HepG2 (cell line): ENCODE measurements around the gene GH2. TPM values are rescaled to one million over a fixed set of nuclear protein-coding genes. Genes with fewer than 3 reads are reported as not detected.
"Not testable (repeated sequence)": the region's sequence is repeated elsewhere in the genome, so short reads cannot be mapped to it uniquely, and the experiment has no call there.

ENCODE experiments used
- ATAC-seq: fragments of 200-7000 bp; cut with Tn5 transposase; 3 replicates; pipeline ENCODE4 v1.9.1; 2020; ENCODE audit warnings: mild to moderate bottlenecking, moderate library complexity
- BruUV-seq: library from RNA; stranded (reverse); fragments of 400-500 nt; replicated peaks from 2 replicates; lab custom pipeline; 2021; lab: Mats Ljungman, UMichigan
- CTCF ChIA-PET: fragments of 300-600 bp; formaldehyde crosslinking; extraction: SDS; loops from one replicate; lab custom pipeline; 2021; ENCODE audit warnings: low total read pairs, inconsistent platforms, low intra/inter-chr PET ratio; lab: Yijun Ruan, JAX
- POLR2A ChIA-PET: fragments of 350-600 bp; sonication (Branson Sonifier 250); formaldehyde crosslinking; loops from one replicate; lab custom pipeline; 2020; ENCODE audit warnings: antibody characterized with exemption, inconsistent platforms; lab: Yijun Ruan, JAX
- DNase-seq: peaks from one replicate; pipeline ENCODE4 v3.0.0-alpha.2; 2015; ENCODE audit warnings: low spot score
- FAIRE-seq: peaks from 3 replicates; lab custom pipeline; 2011; peaks lifted over from hg19 to GRCh38; lab: Jason Lieb, UNC
- H2AFZ ChIP-seq: one replicate; pipeline ENCODE4 v1.6.1; 2011; ENCODE audit warnings: low read length, inconsistent platforms
- H3K27ac ChIP-seq: fragments of 300-600 bp; 3 replicates; pipeline ENCODE4 v1.8.0; 2011; ENCODE audit warnings: mixed run types, mild to moderate bottlenecking, mixed read lengths, low read length, inconsistent platforms; ENCODE audit not compliant: insufficient read depth; ENCODE audit errors: extremely low read length
- H3K27me3 ChIP-seq, 2 experiments: fragments of 200-600 bp in 1 of 2; 2 replicates in 1 of 2; 3 replicates in 1 of 2; pipeline versions ENCODE4 v1.6.0 to v1.8.0; 2011; ENCODE audit warnings: low read length in 2 of 2, mild to moderate bottlenecking in 2 of 2, moderate library complexity in 2 of 2, inconsistent platforms in 1 of 2; ENCODE audit not compliant: insufficient read depth in 2 of 2, control insufficient read depth in 1 of 2
- H3K36me3 ChIP-seq, 2 experiments: fragments of 200-600 bp in 1 of 2; replicated peaks in 1 of 2; 2 replicates in 1 of 2; 3 replicates in 1 of 2; pipeline versions ENCODE4 v1.5.1 to v1.8.0; 2011; ENCODE audit warnings: low read length in 2 of 2, inconsistent platforms in 1 of 2; ENCODE audit not compliant: insufficient read depth in 2 of 2, control insufficient read depth in 1 of 2
- H3K4me1 ChIP-seq: 2 replicates; pipeline ENCODE4 v1.5.1; 2012; ENCODE audit warnings: low read length, inconsistent platforms; ENCODE audit not compliant: insufficient read depth
- H3K4me2 ChIP-seq: 2 replicates; pipeline ENCODE4 v1.6.0; 2011; ENCODE audit warnings: low read depth, low read length, inconsistent platforms
- H3K4me3 ChIP-seq, 3 experiments: fragments of 200-600 bp in 1 of 3; sonication (generic), shearing (Covaris generic) in 1 of 3; replicated peaks in 1 of 3; 2 replicates each; pipeline ENCODE4 v1.5.1; 2011 to 2016; ENCODE audit warnings: low read length in 3 of 3, inconsistent platforms in 2 of 3, low read depth in 2 of 3, mild to moderate bottlenecking in 2 of 3, control low read depth in 1 of 3, mixed read lengths in 1 of 3; ENCODE audit not compliant: insufficient read depth in 1 of 3
- H3K79me2 ChIP-seq: one replicate; pipeline ENCODE4 v1.6.1; 2011; ENCODE audit warnings: low read length, inconsistent platforms; ENCODE audit not compliant: insufficient read depth
- H3K9ac ChIP-seq: 2 replicates; pipeline ENCODE4 v1.6.0; 2011; ENCODE audit warnings: mild to moderate bottlenecking, low read depth, low read length, inconsistent platforms; ENCODE audit not compliant: insufficient read depth
- H3K9me3 ChIP-seq: 2 replicates; pipeline ENCODE4 v1.5.1; 2012; ENCODE audit warnings: mild to moderate bottlenecking, low read length
- H4K20me1 ChIP-seq: 2 replicates; pipeline ENCODE4 v1.6.0; 2011; ENCODE audit warnings: inconsistent platforms, mild to moderate bottlenecking, low read length, moderate library complexity; ENCODE audit not compliant: insufficient read depth
- STAG1 ChIP-seq: sonication (generic); formaldehyde crosslinking; IDR thresholded peaks from 2 replicates; pipeline ENCODE4 v1.4.0; 2020; ENCODE audit warnings: missing genetic modification reagents
- WGBS: methylation state at CpG from one replicate; pipeline ENCODE4 v1.1.6; 2017; ENCODE audit warnings: low lambda C conversion rate; 5-methylcytosine and 5-hydroxymethylcytosine counted together
- in situ Hi-C: cut with HindIII; loops from 2 replicates; pipeline ENCODE4 v1.10.0; 2017; ENCODE audit warnings: low pct_unique_long_range_greater_than_20kb; ENCODE audit not compliant: extremely low pct_ligation_motif_present
- intact Hi-C: fragments of 100-400 bp; cut with micrococcal nuclease; formaldehyde crosslinking; loops from one replicate; pipeline ENCODE4 v1.10.0; 2022; ENCODE audit not compliant: unreplicated experiment
- polyA plus RNA-seq, 8 experiments: library from polyadenylated mRNA; depleted of rRNA in 3 of 8; stranded (reverse) in 7 of 8; unstranded in 1 of 8; fragments of >200 nt; fragmentation: Illumina TruSeq in 4 of 8; extraction: Trizol in 4 of 8; gene quantifications; 2 replicates each; pipeline versions ENCODE4 v1.2.1 to v1.2.3, GENCODE V29; 2011 to 2016; ENCODE audit warnings: low read depth in 4 of 8, missing spikeins in 1 of 8, mixed read lengths in 1 of 8; ENCODE audit not compliant: insufficient read depth in 1 of 8
- total RNA-seq, 5 experiments: library from RNA; depleted of rRNA; stranded (reverse); fragments of >200 nt; fragmentation: Illumina TruSeq; extraction: Trizol; gene quantifications; 2 replicates each; pipeline ENCODE4 v1.2.3, GENCODE V29; 2016; ENCODE audit warnings: low read depth in 1 of 5
- TF ChIP-seq, protein P1 (sequence below): sonication (generic); formaldehyde crosslinking; IDR thresholded peaks from 2 replicates; pipeline ENCODE4 v1.5.0; 2020; ENCODE audit warnings: mild to moderate bottlenecking, missing genetic modification reagents, moderate library complexity

Gene GH2
- total and polyA plus RNA-seq, 2 of the 13 experiments (the other 11 are each of a cell fraction or from before 2014, with no cell fraction given) = not detected

- DNase-seq, H3K79me2 ChIP-seq, H3K36me3 ChIP-seq, BruUV-seq, H3K9ac ChIP-seq, H3K27me3 ChIP-seq, H3K27ac ChIP-seq, H4K20me1 ChIP-seq, H3K4me3 ChIP-seq, intact Hi-C loops, POLR2A ChIA-PET, H3K9me3 ChIP-seq, H3K4me1 ChIP-seq, H3K4me2 ChIP-seq, in situ Hi-C loops, H2AFZ ChIP-seq, CTCF ChIA-PET, ATAC-seq: not testable (repeated sequence)
- peak; percentile 80 for FAIRE-seq
- WGBS = 25% methylated on average over 4 of the region's 5 CpGs
- TF ChIP-seq STAG1 = peak; percentile 31
- TF ChIP-seq, protein P1, sequence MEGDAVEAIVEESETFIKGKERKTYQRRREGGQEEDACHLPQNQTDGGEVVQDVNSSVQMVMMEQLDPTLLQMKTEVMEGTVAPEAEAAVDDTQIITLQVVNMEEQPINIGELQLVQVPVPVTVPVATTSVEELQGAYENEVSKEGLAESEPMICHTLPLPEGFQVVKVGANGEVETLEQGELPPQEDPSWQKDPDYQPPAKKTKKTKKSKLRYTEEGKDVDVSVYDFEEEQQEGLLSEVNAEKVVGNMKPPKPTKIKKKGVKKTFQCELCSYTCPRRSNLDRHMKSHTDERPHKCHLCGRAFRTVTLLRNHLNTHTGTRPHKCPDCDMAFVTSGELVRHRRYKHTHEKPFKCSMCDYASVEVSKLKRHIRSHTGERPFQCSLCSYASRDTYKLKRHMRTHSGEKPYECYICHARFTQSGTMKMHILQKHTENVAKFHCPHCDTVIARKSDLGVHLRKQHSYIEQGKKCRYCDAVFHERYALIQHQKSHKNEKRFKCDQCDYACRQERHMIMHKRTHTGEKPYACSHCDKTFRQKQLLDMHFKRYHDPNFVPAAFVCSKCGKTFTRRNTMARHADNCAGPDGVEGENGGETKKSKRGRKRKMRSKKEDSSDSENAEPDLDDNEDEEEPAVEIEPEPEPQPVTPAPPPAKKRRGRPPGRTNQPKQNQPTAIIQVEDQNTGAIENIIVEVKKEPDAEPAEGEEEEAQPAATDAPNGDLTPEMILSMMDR (CRISPR knock-in tag) = peak; percentile 47
Measured at GRCh38 chr17:63903787-63904201, 22.1 kb upstream of the GH2 start.

DNA sequence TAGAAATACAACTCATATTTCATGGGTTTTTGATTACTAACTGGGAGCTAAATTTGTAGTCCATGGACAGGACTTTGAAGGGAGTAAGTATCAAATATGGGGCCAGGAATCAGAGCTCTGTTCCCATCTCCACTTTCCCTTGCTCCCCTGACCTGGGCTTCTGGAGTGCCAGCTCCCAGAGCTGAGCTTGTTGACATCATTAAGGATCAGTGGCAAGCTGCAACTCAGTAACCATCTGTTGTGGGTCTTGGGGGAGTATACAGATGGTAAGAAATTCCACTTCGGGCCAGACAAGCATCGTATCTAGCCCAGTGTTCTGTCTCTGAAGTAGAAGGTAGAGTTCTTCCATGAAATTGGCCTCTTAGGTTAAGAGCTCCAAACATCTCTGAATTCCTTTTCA, 20.2 kb upstream of the GH2 start:
- ATAC-seq, H3K27me3 ChIP-seq, in situ Hi-C loops, H3K27ac ChIP-seq, H3K4me2 ChIP-seq, H3K4me1 ChIP-seq, H4K20me1 ChIP-seq, H3K79me2 ChIP-seq, H3K9ac ChIP-seq, CTCF ChIA-PET, POLR2A ChIA-PET, DNase-seq, H3K9me3 ChIP-seq, FAIRE-seq, intact Hi-C loops, H3K4me3 ChIP-seq, H3K36me3 ChIP-seq, BruUV-seq, H2AFZ ChIP-seq: not testable (repeated sequence)
- 10% methylated on average over 2 of the region's 2 CpGs for WGBS

DNA sequence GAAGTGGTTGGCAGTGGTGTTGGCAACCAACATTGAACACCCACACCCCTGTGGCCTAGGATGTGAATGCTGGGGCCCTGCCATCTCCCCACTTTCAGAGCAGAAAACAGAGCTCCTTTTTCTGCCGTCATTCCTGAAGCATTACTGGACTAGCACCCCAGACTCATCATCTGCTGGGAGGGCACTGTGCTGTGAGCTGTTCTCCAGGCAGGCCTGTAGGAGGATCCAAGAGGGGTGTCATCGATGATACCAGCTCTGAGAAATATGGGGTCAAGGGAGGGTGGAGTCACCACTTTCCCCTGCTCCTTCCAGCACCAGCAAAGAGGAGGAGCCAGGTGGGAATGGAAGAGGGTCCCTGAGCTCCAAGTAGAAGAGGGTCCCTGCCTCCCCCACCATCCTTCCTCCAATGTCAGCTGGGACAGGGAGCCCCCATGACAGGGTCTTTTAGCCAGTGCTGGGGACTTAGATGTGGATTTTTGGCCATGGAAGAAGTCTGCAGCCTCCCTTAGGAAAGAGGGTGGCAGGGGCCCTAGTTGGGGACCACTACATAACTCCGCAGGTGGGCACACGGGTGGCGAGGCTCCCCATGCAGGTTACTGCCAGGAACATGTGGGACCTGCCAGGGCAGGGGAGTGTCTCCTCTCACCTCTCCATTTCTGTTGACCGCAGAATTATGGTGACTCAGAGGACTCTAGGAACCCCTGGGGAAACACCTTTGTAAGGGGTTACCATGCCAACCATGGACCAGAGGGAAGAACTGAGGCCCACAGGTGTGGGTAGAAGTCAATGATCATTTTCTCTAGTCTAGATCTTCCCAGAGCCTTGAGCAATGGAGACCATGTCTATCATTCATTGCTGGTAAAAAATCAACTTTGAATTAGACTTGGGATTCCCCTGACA, 17.4 kb upstream of the GH2 start:
- BruUV-seq, CTCF ChIA-PET, H3K36me3 ChIP-seq, H2AFZ ChIP-seq, in situ Hi-C loops, H3K27me3 ChIP-seq, H3K4me2 ChIP-seq, DNase-seq, H3K79me2 ChIP-seq, H4K20me1 ChIP-seq, H3K4me1 ChIP-seq, H3K4me3 ChIP-seq, POLR2A ChIA-PET, FAIRE-seq, intact Hi-C loops, H3K27ac ChIP-seq, H3K9me3 ChIP-seq, H3K9ac ChIP-seq: not testable (repeated sequence)
- peak; percentile 40; the same call in 2 of the 3 replicates for ATAC-seq
- 0% methylated on average over 1 of the region's 6 CpGs for WGBS
